ENCODE data around the gene WDR7. TPM values are rescaled to one million over a fixed set of nuclear protein-coding genes. Genes with fewer than 3 reads are reported as not detected.

WDR7 gene
- total and polyA plus RNA-seq, 2 experiments from 2014 or later: 7.0 to 14.8 TPM

DNA sequence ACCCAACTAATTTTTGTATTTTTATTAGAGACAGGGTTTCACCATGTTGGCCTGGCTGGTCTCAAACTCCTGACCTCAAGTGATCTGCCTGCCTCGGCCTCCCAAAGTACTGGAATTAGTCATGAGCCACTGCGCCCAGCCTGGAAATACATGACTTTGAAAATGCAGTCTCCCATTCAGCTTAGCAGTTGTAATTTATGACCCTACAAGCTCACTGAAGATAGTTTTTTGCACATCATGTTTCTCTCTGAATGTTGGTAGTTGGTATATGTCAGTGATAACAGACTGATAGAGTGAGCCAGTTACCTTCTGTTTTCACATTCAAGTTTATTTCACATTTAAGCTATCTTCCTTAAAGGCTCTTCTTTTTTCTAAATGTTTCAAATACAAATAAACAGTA lies 7.1 kb downstream of the WDR7 start:
- H3K9me2 ChIP-seq (ENCODE audit: insufficient read depth): no peaks in the 10 kb centered on the region
- H3K27me3 ChIP-seq (ENCODE audit: insufficient read depth): no peaks in the 10 kb centered on the region
- peaks cover 89% of the 10 kb centered on the region for H3K79me2 ChIP-seq (replicated peaks; ENCODE audit: insufficient read depth)
- no peaks in the 10 kb centered on the region for H3K4me1 ChIP-seq (ENCODE audit: insufficient read depth)
- no peak overlapping the region for H3K27ac ChIP-seq (ENCODE audit: low read depth)
- no peaks in the 10 kb centered on the region for H3F3A ChIP-seq (replicated peaks; ENCODE audit: low read depth)
- H2AFZ ChIP-seq: no peak overlapping the region
- no peak overlapping the region for H3K4me3 ChIP-seq
- H4K20me1 ChIP-seq (replicated peaks; ENCODE audit: insufficient read depth): no peaks in the 10 kb centered on the region
- Mint-ChIP-seq H3K27me3 (ENCODE audit: insufficient read depth, low read depth, poor library complexity) (peaks cover 2% of the 10 kb centered on the region), H3K4me3 (no peak overlapping the region), H3K27ac (no peak overlapping the region), H3K4me1 (peaks cover 7% of the 10 kb centered on the region), H3K36me3 (ENCODE audit: low read depth) (no peaks in the 10 kb centered on the region), H3K9me3 (no peaks in the 10 kb centered on the region; the same call in 2 of the 3 replicates)
- DNase-seq (ENCODE audit: low spot score) (no peak), ATAC-seq (no peak)
- no peak overlapping the region for H3K4me2 ChIP-seq
- H3K36me3 ChIP-seq (ENCODE audit: insufficient read depth): no peaks in the 10 kb centered on the region
- TF ChIP-seq, protein P1, sequence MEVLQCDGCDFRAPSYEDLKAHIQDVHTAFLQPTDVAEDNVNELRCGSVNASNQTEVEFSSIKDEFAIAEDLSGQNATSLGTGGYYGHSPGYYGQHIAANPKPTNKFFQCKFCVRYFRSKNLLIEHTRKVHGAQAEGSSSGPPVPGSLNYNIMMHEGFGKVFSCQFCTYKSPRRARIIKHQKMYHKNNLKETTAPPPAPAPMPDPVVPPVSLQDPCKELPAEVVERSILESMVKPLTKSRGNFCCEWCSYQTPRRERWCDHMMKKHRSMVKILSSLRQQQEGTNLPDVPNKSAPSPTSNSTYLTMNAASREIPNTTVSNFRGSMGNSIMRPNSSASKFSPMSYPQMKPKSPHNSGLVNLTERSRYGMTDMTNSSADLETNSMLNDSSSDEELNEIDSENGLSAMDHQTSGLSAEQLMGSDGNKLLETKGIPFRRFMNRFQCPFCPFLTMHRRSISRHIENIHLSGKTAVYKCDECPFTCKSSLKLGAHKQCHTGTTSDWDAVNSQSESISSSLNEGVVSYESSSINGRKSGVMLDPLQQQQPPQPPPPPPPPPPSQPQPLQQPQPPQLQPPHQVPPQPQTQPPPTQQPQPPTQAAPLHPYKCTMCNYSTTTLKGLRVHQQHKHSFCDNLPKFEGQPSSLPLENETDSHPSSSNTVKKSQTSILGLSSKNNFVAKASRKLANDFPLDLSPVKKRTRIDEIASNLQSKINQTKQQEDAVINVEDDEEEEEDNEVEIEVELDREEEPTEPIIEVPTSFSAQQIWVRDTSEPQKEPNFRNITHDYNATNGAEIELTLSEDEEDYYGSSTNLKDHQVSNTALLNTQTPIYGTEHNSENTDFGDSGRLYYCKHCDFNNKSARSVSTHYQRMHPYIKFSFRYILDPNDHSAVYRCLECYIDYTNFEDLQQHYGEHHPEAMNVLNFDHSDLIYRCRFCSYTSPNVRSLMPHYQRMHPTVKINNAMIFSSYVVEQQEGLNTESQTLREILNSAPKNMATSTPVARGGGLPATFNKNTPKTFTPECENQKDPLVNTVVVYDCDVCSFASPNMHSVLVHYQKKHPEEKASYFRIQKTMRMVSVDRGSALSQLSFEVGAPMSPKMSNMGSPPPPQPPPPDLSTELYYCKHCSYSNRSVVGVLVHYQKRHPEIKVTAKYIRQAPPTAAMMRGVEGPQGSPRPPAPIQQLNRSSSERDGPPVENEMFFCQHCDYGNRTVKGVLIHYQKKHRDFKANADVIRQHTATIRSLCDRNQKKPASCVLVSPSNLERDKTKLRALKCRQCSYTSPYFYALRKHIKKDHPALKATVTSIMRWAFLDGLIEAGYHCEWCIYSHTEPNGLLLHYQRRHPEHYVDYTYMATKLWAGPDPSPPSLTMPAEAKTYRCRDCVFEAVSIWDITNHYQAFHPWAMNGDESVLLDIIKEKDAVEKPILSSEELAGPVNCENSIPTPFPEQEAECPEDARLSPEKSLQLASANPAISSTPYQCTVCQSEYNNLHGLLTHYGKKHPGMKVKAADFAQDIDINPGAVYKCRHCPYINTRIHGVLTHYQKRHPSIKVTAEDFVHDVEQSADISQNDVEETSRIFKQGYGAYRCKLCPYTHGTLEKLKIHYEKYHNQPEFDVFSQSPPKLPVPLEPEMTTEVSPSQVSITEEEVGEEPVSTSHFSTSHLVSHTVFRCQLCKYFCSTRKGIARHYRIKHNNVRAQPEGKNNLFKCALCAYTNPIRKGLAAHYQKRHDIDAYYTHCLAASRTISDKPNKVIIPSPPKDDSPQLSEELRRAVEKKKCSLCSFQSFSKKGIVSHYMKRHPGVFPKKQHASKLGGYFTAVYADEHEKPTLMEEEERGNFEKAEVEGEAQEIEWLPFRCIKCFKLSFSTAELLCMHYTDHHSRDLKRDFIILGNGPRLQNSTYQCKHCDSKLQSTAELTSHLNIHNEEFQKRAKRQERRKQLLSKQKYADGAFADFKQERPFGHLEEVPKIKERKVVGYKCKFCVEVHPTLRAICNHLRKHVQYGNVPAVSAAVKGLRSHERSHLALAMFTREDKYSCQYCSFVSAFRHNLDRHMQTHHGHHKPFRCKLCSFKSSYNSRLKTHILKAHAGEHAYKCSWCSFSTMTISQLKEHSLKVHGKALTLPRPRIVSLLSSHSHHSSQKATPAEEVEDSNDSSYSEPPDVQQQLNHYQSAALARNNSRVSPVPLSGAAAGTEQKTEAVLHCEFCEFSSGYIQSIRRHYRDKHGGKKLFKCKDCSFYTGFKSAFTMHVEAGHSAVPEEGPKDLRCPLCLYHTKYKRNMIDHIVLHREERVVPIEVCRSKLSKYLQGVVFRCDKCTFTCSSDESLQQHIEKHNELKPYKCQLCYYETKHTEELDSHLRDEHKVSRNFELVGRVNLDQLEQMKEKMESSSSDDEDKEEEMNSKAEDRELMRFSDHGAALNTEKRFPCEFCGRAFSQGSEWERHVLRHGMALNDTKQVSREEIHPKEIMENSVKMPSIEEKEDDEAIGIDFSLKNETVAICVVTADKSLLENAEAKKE (CRISPR knock-in tag; IDR thresholded peaks at IDR 0.05): no peak
- no peak for TF ChIP-seq POLR2AphosphoS5 (IDR thresholded peaks at IDR 0.05; ENCODE audit: low read depth)
- no peak for TF ChIP-seq JUNB (IDR thresholded peaks at IDR 0.05; ENCODE audit: unreplicated experiment)
- TF ChIP-seq EZH2 (IDR thresholded peaks at IDR 0.05; ENCODE audit: low read depth, unreplicated experiment): no peak

DNA sequence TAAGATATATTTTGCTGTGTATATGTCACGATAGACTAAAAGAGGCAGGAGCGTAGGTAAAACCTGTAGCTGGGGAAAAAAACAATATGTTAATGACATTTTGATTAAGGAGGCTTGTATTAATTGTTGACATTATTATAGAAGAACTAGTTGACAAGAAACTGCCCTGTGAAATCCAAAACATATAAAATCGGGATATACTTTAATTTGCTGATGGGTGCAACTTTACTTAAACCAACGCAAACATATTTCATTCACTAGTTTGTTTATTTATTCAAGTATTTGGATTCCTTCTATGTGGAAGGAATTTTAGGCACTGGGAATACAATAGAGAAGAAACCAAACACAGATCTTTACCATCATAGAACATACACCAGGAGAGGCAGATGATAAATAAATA lies 8.0 kb downstream of the WDR7 start:
- H3K36me3 Mint-ChIP-seq (ENCODE audit: low read depth): no peaks in the 10 kb centered on the region
- Histone ChIP-seq H2AFZ (no peak overlapping the region), H3K27me3 (ENCODE audit: insufficient read depth) (no peaks in the 10 kb centered on the region)
- TF ChIP-seq ZNF331 (CRISPR knock-in tag; IDR thresholded peaks at IDR 0.05; ENCODE audit: low read depth) (no peak), CREB1 (CRISPR knock-in tag; IDR thresholded peaks at IDR 0.05; ENCODE audit: low read depth) (no peak), ZNF114 (CRISPR knock-in tag; IDR thresholded peaks at IDR 0.05) (no peak), STAT1 (IDR thresholded peaks at IDR 0.05; ENCODE audit: unreplicated experiment) (no peak)
- TF ChIP-seq, protein P2, sequence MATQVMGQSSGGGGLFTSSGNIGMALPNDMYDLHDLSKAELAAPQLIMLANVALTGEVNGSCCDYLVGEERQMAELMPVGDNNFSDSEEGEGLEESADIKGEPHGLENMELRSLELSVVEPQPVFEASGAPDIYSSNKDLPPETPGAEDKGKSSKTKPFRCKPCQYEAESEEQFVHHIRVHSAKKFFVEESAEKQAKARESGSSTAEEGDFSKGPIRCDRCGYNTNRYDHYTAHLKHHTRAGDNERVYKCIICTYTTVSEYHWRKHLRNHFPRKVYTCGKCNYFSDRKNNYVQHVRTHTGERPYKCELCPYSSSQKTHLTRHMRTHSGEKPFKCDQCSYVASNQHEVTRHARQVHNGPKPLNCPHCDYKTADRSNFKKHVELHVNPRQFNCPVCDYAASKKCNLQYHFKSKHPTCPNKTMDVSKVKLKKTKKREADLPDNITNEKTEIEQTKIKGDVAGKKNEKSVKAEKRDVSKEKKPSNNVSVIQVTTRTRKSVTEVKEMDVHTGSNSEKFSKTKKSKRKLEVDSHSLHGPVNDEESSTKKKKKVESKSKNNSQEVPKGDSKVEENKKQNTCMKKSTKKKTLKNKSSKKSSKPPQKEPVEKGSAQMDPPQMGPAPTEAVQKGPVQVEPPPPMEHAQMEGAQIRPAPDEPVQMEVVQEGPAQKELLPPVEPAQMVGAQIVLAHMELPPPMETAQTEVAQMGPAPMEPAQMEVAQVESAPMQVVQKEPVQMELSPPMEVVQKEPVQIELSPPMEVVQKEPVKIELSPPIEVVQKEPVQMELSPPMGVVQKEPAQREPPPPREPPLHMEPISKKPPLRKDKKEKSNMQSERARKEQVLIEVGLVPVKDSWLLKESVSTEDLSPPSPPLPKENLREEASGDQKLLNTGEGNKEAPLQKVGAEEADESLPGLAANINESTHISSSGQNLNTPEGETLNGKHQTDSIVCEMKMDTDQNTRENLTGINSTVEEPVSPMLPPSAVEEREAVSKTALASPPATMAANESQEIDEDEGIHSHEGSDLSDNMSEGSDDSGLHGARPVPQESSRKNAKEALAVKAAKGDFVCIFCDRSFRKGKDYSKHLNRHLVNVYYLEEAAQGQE (IDR thresholded peaks at IDR 0.05; ENCODE audit: unreplicated experiment): no peak

More for the DNA sequence above, 8.0 kb downstream of the WDR7 start:
- Histone ChIP-seq H3K36me3 (ENCODE audit: insufficient read depth) (no peaks in the 10 kb centered on the region), H3F3A (replicated peaks; ENCODE audit: low read depth) (no peaks in the 10 kb centered on the region), H3K4me1 (ENCODE audit: insufficient read depth) (no peaks in the 10 kb centered on the region), H3K4me2 (no peak overlapping the region), H3K4me3 (no peak overlapping the region), H4K20me1 (replicated peaks; ENCODE audit: insufficient read depth) (no peaks in the 10 kb centered on the region), H3K9me2 (ENCODE audit: insufficient read depth) (no peaks in the 10 kb centered on the region), H3K27ac (ENCODE audit: low read depth) (no peak overlapping the region), H3K79me2 (replicated peaks; ENCODE audit: insufficient read depth) (peaks cover 81% of the 10 kb centered on the region)
- H3K27ac Mint-ChIP-seq: no peak overlapping the region
- H3K27me3 Mint-ChIP-seq (ENCODE audit: insufficient read depth, low read depth, poor library complexity): peaks cover 2% of the 10 kb centered on the region
- H3K4me3 Mint-ChIP-seq: no peak overlapping the region
- DNase-seq (ENCODE audit: low spot score) (no peak), ATAC-seq (no peak)
- no peaks in the 10 kb centered on the region for H3K9me3 Mint-ChIP-seq
- H3K4me1 Mint-ChIP-seq: peaks cover 7% of the 10 kb centered on the region
